ENCODE data around the gene KCNJ12.
"Not testable (repeated sequence)": the region's sequence is repeated elsewhere in the genome, so short reads cannot be mapped to it uniquely, and the experiment has no call there.

KCNJ12 gene

GRCh38 chr17:21421421-21422310, 45.5 kb downstream of the KCNJ12 start:
- not testable (repeated sequence) for DNase-seq (ENCODE audit: low read depth, low spot score)

- DNase-seq (ENCODE audit: low read depth, low spot score), result not testable (repeated sequence)
Observed at GRCh38 chr17:21422311-21423189, 46.4 kb downstream of the KCNJ12 start.

- not testable (repeated sequence) for DNase-seq (ENCODE audit: low read depth, low spot score)
Observed at GRCh38 chr17:21423190-21423493, 47.0 kb downstream of the KCNJ12 start.

DNA sequence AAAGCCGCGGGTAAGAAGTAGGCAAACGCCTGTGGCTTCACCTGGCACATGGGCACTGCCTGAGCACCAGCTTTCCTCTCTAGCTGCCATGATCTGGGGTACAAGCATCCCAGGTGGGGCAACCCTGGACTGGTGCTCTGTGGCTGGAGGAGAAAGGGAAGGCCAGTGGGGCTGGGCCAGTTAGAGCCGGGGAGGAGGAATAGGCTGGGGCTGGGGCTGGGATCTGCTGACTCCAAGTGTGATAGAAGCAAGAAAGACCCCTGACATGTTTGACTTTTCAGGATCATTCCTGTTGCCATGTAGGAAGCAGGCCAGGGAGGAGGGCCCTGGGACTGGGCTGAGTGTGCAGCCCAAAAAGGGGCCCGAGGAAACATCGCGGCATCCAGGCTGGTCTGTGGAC, 48.5 kb downstream of the KCNJ12 start:
- DNase-seq (ENCODE audit: low read depth, low spot score), result not testable (repeated sequence)

- no peak for DNase-seq (ENCODE audit: low read depth, low spot score)
Observed at GRCh38 chr17:21425321-21425720, 49.2 kb downstream of the KCNJ12 start.

GRCh38 chr17:21425736-21426135, 49.6 kb downstream of the KCNJ12 start:
- DNase-seq (ENCODE audit: low read depth, low spot score), result no peak

GRCh38 chr17:21426246-21426645, 50.1 kb downstream of the KCNJ12 start:
- not testable (repeated sequence) for DNase-seq (ENCODE audit: low read depth, low spot score)

DNA sequence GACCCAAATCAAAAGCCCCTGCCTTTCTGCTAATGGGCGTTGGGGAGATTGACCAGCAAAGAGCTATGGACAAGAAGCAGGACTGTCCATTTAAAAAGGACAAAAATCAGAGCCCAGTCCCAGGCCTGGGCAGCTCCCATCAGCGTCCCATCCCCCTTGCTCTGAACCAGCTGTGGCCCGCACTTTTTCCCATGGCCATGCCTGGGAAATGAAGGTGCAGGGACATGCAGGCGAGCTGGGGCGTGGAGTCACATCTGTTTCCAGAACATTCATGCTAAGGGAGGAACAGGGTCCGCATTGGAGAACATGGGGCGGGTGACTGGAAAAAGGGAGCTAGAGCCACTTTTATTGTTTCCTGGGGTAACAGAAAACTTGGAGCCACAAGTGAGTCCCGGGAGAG, 50.7 kb downstream of the KCNJ12 start:
- not testable (repeated sequence) for DNase-seq (ENCODE audit: low read depth, low spot score)

DNA sequence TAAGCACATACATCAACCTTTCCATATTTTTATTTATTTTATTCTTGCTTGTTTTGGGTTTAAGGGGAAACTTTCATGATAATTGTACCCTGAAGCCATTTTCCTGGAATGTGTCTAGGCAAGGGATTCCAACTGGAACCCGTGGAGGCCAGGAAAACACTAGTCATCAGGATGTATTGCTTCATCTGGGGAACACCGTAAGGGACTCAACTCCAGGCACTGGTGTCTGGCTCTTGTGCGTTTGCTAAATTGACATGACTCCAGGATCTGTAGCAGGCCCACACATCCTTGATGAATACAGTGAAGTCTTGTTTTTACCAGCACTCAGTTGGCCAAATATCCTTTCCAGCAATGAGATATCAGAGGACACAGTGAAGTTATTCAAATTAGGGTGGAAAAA, 51.6 kb downstream of the KCNJ12 start:
- not testable (repeated sequence) for DNase-seq (ENCODE audit: low read depth, low spot score)

- not testable (repeated sequence) for DNase-seq (ENCODE audit: low read depth, low spot score)
Observed at GRCh38 chr17:21428752-21429424, 52.7 kb downstream of the KCNJ12 start.

DNA sequence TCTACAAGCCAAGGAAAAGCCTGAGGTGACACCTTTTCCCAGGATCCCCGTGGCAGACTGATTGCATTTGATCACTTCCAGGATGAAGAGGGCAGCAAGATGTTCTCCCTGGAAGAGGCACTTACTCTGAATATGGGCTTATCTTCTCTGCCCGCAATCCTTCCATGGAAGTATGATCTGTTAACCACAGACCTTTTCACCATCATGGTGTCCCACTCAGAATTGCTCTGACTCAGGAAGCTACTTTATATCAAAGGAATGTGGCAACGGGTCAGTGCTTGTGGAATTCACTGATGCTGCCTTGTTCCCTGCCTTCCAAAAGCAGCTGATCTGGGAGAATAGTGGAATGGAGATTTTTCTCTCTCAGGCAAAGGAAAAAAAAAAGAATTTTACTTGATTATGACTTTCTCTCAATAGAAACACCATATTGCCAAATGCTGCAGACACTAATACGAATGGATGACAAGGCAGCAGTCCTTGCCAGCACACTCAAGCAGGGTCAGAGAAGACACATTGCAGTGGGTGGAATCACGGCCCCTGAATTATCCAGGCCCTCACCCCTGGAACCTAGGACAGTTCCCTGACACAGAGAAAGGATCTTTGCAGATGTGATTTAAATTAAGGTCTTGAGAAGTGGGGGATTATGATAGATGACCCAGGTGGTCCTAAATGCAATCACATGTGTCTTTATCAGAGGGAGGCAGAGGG, 53.9 kb downstream of the KCNJ12 start:
- DNase-seq (ENCODE audit: low read depth, low spot score), result not testable (repeated sequence)

DNA sequence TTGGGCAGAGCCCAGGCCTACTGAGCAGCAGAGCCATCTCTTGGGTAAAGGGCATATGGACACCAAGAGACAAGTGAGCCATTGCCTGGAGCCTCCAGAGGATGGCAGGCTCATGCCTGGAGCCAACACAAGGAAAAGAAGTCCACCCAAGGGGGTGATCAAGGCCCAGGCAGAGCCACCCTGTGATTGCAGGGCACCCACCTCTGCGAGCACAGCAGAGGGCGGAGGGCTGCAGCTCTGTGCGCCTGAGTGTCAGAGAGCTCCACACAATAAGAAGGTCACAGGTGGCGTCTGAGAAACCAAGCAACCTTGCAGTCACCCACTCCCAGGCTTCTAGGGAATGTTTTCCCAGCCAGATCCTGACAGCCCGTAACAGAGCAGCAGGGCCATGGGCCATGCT, 57.8 kb downstream of the KCNJ12 start:
- not testable (repeated sequence) for DNase-seq (ENCODE audit: low read depth, low spot score)

DNA sequence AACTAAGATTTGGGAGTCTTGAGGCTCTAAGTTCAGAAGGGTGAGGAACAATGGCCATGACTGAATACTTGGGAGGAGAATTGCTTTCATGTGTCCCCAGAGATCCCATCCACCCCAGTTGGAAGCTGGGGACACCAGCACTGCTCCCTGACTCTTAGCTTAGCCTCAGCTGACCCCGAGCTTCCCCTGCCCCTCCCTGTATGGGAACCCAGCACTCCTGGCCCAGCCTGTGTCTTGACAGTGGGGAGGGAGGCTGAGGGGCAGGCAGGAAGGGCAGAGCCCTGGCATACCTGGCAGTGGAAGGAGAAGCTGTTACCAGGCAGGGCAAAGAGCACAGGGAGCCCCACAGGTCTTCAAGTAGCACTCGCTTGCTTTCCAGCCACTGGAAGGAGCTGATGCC, 58.8 kb downstream of the KCNJ12 start:
- DNase-seq (ENCODE audit: low read depth, low spot score), result not testable (repeated sequence)

DNA sequence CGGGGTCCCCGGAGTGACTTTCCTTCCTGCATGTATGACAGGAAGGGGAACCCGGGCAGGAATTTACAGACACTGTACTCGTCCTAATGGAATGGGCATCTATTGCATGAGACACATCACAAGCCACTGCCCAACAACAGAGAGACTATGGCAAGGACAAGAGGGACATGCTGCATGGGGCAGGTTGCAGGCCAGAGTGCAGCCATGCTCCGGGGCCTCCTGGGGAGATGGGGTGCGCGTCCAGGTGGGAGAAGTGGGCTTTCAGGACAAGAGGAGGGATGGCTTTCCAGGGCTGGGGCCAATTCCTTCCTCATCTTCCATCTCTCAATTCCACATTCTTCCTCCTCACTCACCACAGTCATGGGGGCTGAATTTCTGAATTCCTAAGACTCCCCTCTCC, 60.3 kb downstream of the KCNJ12 start:
- not testable (repeated sequence) for DNase-seq (ENCODE audit: low read depth, low spot score)

DNA sequence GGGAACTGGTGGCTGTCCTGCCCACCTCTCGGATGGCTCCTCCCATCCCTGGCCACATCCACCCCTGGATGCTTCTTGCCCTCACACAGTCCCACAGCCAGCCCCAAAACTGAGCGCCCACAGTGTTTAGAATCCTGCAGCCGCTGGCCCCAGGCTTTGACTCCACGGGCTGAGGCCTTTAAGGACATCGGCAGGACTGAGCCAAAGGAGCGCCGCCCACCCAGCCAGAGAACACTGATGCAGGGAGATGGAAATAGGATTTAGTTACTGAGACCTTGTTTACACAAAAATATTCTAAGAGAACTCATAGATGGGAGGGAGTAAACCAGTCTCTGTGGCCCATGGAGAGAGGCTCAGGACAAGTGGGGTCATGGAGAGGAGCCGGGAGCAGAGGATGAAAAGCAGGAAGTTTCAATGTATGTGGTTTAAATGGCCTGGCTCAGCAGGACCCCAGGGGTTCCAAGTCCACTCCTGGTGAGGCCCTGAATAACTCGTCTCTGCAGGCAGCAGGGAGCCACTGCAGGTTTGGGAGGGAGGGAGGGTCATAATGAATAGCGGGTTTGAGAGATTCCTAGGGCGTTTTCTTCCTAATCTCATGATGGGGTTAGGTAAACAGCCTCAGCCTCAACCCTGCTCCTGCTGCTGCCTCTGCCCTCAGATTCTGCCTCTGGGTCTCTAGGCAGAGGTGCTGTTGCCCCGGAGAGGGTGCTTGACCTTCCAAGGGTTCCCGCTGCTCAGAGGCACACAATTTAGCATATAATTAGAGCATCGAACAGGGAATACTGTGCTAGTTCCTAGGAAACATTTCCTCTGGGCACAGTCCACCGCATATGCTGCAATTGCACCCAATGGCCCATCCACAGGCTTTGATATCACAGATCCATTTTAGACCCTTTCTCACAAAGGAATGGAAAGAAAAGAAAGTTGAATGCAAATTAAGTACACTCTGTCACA, 61.0 kb downstream of the KCNJ12 start:
- DNase-seq (ENCODE audit: low read depth, low spot score), result not testable (repeated sequence)

DNA sequence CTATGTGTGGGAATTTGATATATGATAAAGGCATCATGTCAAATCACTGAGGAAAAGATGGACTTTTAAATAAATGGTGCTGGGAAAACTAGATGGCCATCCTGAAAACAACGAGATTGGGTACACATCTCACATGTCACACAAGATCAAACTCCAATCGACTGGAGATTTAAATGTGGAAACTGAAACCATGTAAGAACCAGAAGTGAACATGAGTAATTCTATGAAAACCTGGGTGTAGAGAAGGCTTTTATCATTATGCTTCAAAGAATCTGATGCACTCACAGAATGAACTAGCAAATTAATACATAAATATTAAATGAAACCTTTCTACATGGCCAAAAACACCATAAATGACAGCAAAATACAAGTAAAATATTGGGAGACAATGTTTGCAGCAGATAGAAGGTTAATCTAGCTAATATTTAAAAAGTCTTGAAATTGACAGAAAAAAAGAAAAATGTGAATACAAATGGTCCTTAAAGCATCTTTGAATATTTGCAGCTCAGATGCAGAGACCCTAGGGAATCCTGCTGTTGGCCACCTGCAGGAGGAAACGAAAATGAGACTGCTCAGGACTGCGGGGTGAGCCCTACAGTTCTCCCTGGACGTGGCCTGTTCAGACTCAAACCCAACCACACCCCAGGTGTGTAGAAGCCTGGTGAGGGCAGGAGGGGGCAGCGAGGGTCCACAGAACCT, 62.3 kb downstream of the KCNJ12 start:
- DNase-seq (ENCODE audit: low read depth, low spot score), result not testable (repeated sequence)

- not testable (repeated sequence) for DNase-seq (ENCODE audit: low read depth, low spot score)
Observed at GRCh38 chr17:21439015-21439336, 62.8 kb downstream of the KCNJ12 start.

DNA sequence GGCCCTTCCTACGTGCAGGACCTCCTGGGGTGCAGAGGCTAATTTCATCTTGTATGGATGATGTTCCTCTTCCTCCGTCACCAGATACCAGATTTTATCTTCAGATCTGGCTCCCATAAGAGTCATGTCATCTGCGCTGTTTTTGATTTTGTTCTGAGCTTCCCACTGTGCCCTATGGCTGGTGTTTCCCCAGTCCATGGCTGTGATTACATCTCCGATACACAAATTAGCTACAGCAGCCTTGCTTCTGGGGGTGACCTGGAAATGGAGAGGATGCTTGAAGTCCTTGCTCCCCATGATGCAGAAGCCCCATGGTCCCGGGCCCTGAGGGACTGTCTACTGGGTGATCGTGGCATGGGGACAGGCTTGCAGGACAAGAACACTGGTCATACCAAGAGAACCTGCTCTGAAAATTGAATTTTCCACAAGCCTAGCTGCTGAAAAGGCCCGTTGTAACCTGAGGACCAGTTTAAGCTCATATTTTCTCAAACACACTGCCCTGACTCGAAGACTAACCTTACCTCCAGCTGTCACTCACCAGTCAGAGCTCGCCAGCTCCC, 69.0 kb downstream of the KCNJ12 start:
- DNase-seq (ENCODE audit: low read depth, low spot score), result no peak

- DNase-seq (ENCODE audit: low read depth, low spot score), result not testable (repeated sequence)
Observed at GRCh38 chr17:21447552-21447951, 71.4 kb downstream of the KCNJ12 start.
